Measurements from ENCODE around the gene CREB3L4.

CREB3L4 gene

GRCh38 chr1:153941826-153942725, 25.6 kb upstream of the CREB3L4 start:
- no peak overlapping the region for H3K9ac ChIP-seq (ENCODE audit: low read length)
- H3K36me3 ChIP-seq (ENCODE audit: control insufficient read depth, insufficient read depth, low read length) = peaks cover 10% of the 10 kb centered on the region
- no peak overlapping the region for H2BK5ac ChIP-seq (ENCODE audit: low read length)

GRCh38 chr1:153942766-153943549, 24.7 kb upstream of the CREB3L4 start:
- Histone ChIP-seq H2BK15ac (replicated peaks; ENCODE audit: low read depth) (no peak overlapping the region), H3K23ac (ENCODE audit: low read length) (no peak overlapping the region), H3K27ac (ENCODE audit: low read depth, low read length) (no peak overlapping the region), H3K36me3 (ENCODE audit: control insufficient read depth, insufficient read depth, low read length) (peaks cover 6% of the 10 kb centered on the region), H4K8ac (ENCODE audit: low read depth, low read length) (no peak overlapping the region), H3K56ac (ENCODE audit: low read length) (no peak overlapping the region), H3K79me2 (ENCODE audit: control insufficient read depth, insufficient read depth, low read length) (peaks cover 8% of the 10 kb centered on the region), H3K27me3 (ENCODE audit: insufficient read depth, low read length, poor library complexity) (no peaks in the 10 kb centered on the region), H3K4me1 (ENCODE audit: control insufficient read depth, low read depth, low read length) (no peaks in the 10 kb centered on the region), H3K4ac (ENCODE audit: low read depth, low read length) (no peak overlapping the region), H4K5ac (ENCODE audit: low read length) (no peak overlapping the region), H3K9ac (ENCODE audit: low read length) (no peak overlapping the region), H2AK5ac (ENCODE audit: low read length) (no peak overlapping the region), H3K4me3 (ENCODE audit: low read length) (no peak overlapping the region), H3K79me1 (ENCODE audit: low read length) (peaks cover 14% of the 10 kb centered on the region), H3K4me2 (ENCODE audit: low read length) (no peak overlapping the region), H2BK120ac (ENCODE audit: low read depth, low read length) (no peak overlapping the region), H2BK5ac (ENCODE audit: low read length) (no peak overlapping the region), H3K18ac (ENCODE audit: low read length) (no peak overlapping the region)
- DNase-seq = no peak
- WGBS (ENCODE audit: extremely low coverage, insufficient coverage, low lambda C conversion rate) = no CpG with 5 or more reads among the region's 11 CpGs

More at GRCh38 chr1:153941826-153942725, 25.6 kb upstream of the CREB3L4 start:
- H2BK15ac ChIP-seq (replicated peaks; ENCODE audit: low read depth) = no peak overlapping the region
- H3K23ac ChIP-seq (ENCODE audit: low read length) = no peak overlapping the region
- no CpG with 5 or more reads among the region's 34 CpGs for WGBS (ENCODE audit: extremely low coverage, insufficient coverage, low lambda C conversion rate)
- peaks cover 8% of the 10 kb centered on the region for H3K79me2 ChIP-seq (ENCODE audit: control insufficient read depth, insufficient read depth, low read length)
- no peak overlapping the region for H3K4me2 ChIP-seq (ENCODE audit: low read length)
- no peak overlapping the region for H3K18ac ChIP-seq (ENCODE audit: low read length)
- H3K4me3 ChIP-seq (ENCODE audit: low read length) = no peak overlapping the region
- H2BK120ac ChIP-seq (ENCODE audit: low read depth, low read length) = no peak overlapping the region
- no peaks in the 10 kb centered on the region for H3K27me3 ChIP-seq (ENCODE audit: insufficient read depth, low read length, poor library complexity)
- H3K79me1 ChIP-seq (ENCODE audit: low read length) = peaks cover 14% of the 10 kb centered on the region
- no peaks in the 10 kb centered on the region for H3K4me1 ChIP-seq (ENCODE audit: control insufficient read depth, low read depth, low read length)
- no peak overlapping the region for H4K8ac ChIP-seq (ENCODE audit: low read depth, low read length)
- H4K5ac ChIP-seq (ENCODE audit: low read length) = no peak overlapping the region
- no peak overlapping the region for H3K27ac ChIP-seq (ENCODE audit: low read depth, low read length)
- DNase-seq = no peak
- H2AK5ac ChIP-seq (ENCODE audit: low read length) = no peak overlapping the region
- no peak overlapping the region for H3K56ac ChIP-seq (ENCODE audit: low read length)
- H3K4ac ChIP-seq (ENCODE audit: low read depth, low read length) = no peak overlapping the region

DNA sequence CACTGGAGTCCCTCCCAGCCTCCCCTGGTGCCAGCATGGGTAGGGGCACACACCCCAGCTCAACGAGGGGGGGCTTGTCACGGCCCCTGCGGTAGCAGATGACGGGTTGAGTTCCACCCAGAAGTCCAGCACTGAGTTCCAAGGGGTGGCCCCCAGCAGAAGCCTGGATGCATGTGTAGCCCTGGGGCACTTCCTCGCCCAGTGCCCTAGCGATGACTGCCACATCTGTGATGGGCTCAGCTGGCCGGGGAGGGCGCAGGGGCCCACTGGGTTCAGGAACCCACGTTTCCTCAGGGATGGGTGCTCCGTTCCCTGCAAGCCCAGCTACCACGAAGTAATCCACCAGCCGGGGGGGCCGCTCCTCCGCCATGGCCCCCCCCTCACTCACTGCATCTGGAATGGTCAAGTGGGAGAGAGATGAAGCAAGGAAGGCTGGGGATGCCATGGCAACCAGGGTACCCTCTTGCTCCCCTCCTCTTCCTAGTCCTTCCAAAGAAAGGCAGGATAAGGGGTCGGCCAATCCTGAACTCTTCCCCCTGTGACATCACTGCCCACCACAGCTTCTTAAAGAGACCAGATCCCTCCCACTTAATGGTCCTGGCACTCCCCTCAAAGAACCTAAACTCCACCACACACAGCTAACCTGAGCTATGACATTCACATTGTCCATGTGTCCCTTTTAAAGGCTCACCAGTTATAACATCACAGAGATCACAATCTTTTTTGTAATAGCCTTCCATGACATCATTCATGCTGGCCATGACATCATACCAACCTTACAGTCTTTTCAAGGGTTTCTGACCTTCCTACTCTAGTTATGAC, 23.5 kb upstream of the CREB3L4 start:
- no peak overlapping the region for H4K5ac ChIP-seq (ENCODE audit: low read length)
- H3K23ac ChIP-seq (ENCODE audit: low read length) = no peak overlapping the region
- no peaks in the 10 kb centered on the region for H3K27me3 ChIP-seq (ENCODE audit: insufficient read depth, low read length, poor library complexity)
- H3K4me1 ChIP-seq (ENCODE audit: control insufficient read depth, low read depth, low read length) = no peaks in the 10 kb centered on the region
- peaks cover 8% of the 10 kb centered on the region for H3K36me3 ChIP-seq (ENCODE audit: control insufficient read depth, insufficient read depth, low read length)
- no peak overlapping the region for H3K56ac ChIP-seq (ENCODE audit: low read length)
- DNase-seq = peak; percentile 37
- no peak overlapping the region for H3K27ac ChIP-seq (ENCODE audit: low read depth, low read length)
- no peak overlapping the region for H3K4me2 ChIP-seq (ENCODE audit: low read length)
- peaks cover 14% of the 10 kb centered on the region for H3K79me1 ChIP-seq (ENCODE audit: low read length)
- no peak overlapping the region for H2BK120ac ChIP-seq (ENCODE audit: low read depth, low read length)
- no peak overlapping the region for H3K4ac ChIP-seq (ENCODE audit: low read depth, low read length)
- no peak overlapping the region for H2BK15ac ChIP-seq (replicated peaks; ENCODE audit: low read depth)
- H2BK5ac ChIP-seq (ENCODE audit: low read length) = no peak overlapping the region
- peaks cover 8% of the 10 kb centered on the region for H3K79me2 ChIP-seq (ENCODE audit: control insufficient read depth, insufficient read depth, low read length)
- no peak overlapping the region for H3K18ac ChIP-seq (ENCODE audit: low read length)
- H3K4me3 ChIP-seq (ENCODE audit: low read length) = no peak overlapping the region
- no peak overlapping the region for H2AK5ac ChIP-seq (ENCODE audit: low read length)
- H3K9ac ChIP-seq (ENCODE audit: low read length) = no peak overlapping the region
- no peak overlapping the region for H4K8ac ChIP-seq (ENCODE audit: low read depth, low read length)
- no CpG with 5 or more reads among the region's 15 CpGs for WGBS (ENCODE audit: extremely low coverage, insufficient coverage, low lambda C conversion rate)

DNA sequence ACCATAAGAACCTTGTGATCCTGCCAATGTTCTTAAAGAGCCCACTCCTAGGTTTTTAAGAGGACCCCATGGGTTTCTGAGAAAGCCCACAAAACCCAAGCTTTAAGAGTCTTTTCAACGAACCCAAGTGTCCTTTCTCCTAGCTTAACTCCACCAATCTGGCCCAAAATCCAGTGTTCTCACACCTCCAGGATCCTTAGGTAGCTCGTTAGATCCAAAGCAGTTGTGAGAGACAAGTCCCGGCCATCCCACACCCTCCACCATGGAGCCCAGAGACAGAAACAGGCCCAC, 22.9 kb upstream of the CREB3L4 start:
- WGBS (ENCODE audit: extremely low coverage, insufficient coverage, low lambda C conversion rate) = no CpG with 5 or more reads among the region's 3 CpGs
- H4K8ac ChIP-seq (ENCODE audit: low read depth, low read length) = no peak overlapping the region
- peaks cover 9% of the 10 kb centered on the region for H3K36me3 ChIP-seq (ENCODE audit: control insufficient read depth, insufficient read depth, low read length)

DNA sequence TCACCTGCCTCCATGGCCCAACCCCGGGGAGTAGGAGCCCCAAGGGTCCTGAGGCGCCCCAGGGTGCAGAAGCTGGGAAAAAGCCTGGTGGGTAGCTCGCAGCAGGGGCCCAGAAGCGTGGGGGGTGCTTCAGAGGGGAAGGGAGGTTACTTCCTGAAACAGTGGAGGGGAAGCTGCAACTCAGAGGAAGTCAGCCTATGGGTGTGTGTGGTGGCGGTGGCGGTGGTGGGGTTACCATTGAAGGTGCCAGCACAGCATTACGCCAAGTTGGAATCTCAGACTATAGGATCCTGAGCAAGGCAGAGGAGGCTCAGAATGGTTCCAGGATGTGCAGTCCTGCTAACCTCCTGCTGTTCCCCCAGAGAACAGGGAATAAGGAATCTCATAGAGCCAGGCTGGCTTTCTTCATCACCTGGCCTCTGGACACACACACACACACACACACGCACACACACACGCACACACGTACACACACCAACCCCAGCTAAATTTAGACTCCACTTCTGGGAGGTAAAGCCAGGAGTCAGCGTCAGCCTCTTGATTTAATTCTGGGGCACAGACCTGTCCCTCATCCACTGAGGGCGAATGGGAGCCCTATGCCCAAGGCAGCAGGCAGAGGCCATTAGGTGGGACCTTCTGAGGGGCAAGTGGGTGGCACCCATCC, 22.4 kb upstream of the CREB3L4 start:
- Histone ChIP-seq H3K23ac (ENCODE audit: low read length) (peak overlapping the region; percentile 15), H3K79me2 (ENCODE audit: control insufficient read depth, insufficient read depth, low read length) (peaks cover 8% of the 10 kb centered on the region), H3K36me3 (ENCODE audit: control insufficient read depth, insufficient read depth, low read length) (peaks cover 7% of the 10 kb centered on the region), H4K5ac (ENCODE audit: low read length) (no peak overlapping the region), H3K18ac (ENCODE audit: low read length) (peak overlapping the region; percentile 97), H3K9ac (ENCODE audit: low read length) (peak overlapping the region; percentile 96), H3K79me1 (ENCODE audit: low read length) (peaks cover 14% of the 10 kb centered on the region), H3K4me1 (ENCODE audit: control insufficient read depth, low read depth, low read length) (no peaks in the 10 kb centered on the region), H3K27me3 (ENCODE audit: insufficient read depth, low read length, poor library complexity) (no peaks in the 10 kb centered on the region), H3K4me2 (ENCODE audit: low read length) (peak overlapping the region; percentile 95), H2AK5ac (ENCODE audit: low read length) (no peak overlapping the region), H3K4me3 (ENCODE audit: low read length) (peak overlapping the region; percentile 85), H2BK120ac (ENCODE audit: low read depth, low read length) (no peak overlapping the region), H3K56ac (ENCODE audit: low read length) (peak overlapping the region; percentile 97), H3K4ac (ENCODE audit: low read depth, low read length) (no peak overlapping the region), H4K8ac (ENCODE audit: low read depth, low read length) (no peak overlapping the region), H3K27ac (ENCODE audit: low read depth, low read length) (no peak overlapping the region), H2BK15ac (replicated peaks; ENCODE audit: low read depth) (no peak overlapping the region), H2BK5ac (ENCODE audit: low read length) (no peak overlapping the region)
- WGBS (ENCODE audit: extremely low coverage, insufficient coverage, low lambda C conversion rate) = no CpG with 5 or more reads among the region's 12 CpGs
- no peak for DNase-seq

More for the DNA sequence above, 22.9 kb upstream of the CREB3L4 start:
- Histone ChIP-seq H3K79me2 (ENCODE audit: control insufficient read depth, insufficient read depth, low read length) (peaks cover 8% of the 10 kb centered on the region), H3K27me3 (ENCODE audit: insufficient read depth, low read length, poor library complexity) (no peaks in the 10 kb centered on the region), H2BK15ac (replicated peaks; ENCODE audit: low read depth) (no peak overlapping the region), H3K9ac (ENCODE audit: low read length) (no peak overlapping the region), H3K23ac (ENCODE audit: low read length) (no peak overlapping the region), H2BK5ac (ENCODE audit: low read length) (no peak overlapping the region), H3K4me3 (ENCODE audit: low read length) (no peak overlapping the region), H3K4me1 (ENCODE audit: control insufficient read depth, low read depth, low read length) (no peaks in the 10 kb centered on the region), H3K27ac (ENCODE audit: low read depth, low read length) (no peak overlapping the region), H2AK5ac (ENCODE audit: low read length) (no peak overlapping the region), H3K79me1 (ENCODE audit: low read length) (peaks cover 14% of the 10 kb centered on the region), H3K18ac (ENCODE audit: low read length) (no peak overlapping the region), H3K56ac (ENCODE audit: low read length) (peak overlapping the region; percentile 97), H3K4ac (ENCODE audit: low read depth, low read length) (no peak overlapping the region), H3K4me2 (ENCODE audit: low read length) (no peak overlapping the region), H4K5ac (ENCODE audit: low read length) (no peak overlapping the region), H2BK120ac (ENCODE audit: low read depth, low read length) (no peak overlapping the region)
- no peak for DNase-seq

Measured in mesendoderm (in vitro differentiated cells).